T47D (cell line): ENCODE data around the gene SYCE3.

Source experiments
- DNase-seq, 2 experiments: peaks; one replicate each; pipeline versions ENCODE4 v3.0.0 to v3.0.0-alpha.2; 2011 to 2012; ENCODE audit warnings: low read depth in 1 of 2, low spot score in 1 of 2
- JUND ChIP-seq: IDR thresholded peaks from 2 replicates; pipeline ENCODE4 v1.6.1; 2012; ENCODE audit warnings: low read depth
- in situ Hi-C: cut with HindIII; loops from 2 replicates; pipeline ENCODE4 v1.10.0; 2016; ENCODE audit warnings: low sequenced_read_pairs, low pct_unique_long_range_greater_than_20kb

Gene SYCE3

DNA sequence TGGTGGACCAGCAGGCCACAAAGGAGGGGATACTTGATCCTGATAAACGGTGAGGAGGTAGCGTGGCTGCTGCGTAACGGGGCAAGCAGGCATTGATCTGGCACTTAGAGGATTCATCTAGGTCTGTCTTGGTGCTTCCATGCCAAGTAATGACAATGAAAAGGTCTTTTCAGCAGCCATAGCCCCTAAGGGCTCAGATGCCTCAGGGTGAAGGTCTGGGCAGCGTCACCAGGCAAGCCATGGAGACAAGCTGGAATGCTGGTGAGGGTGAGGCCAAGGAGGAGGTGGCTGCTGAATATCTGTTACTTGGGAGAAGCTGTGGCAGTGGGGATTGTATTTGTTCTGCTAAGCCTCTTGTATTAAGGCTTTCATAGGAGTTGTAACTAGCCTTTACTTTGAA is 24.7 kb upstream of the SYCE3 start:
- TF ChIP-seq JUND, result no peak
- in situ Hi-C loops, result no loop called here
- no peak for DNase-seq

DNA sequence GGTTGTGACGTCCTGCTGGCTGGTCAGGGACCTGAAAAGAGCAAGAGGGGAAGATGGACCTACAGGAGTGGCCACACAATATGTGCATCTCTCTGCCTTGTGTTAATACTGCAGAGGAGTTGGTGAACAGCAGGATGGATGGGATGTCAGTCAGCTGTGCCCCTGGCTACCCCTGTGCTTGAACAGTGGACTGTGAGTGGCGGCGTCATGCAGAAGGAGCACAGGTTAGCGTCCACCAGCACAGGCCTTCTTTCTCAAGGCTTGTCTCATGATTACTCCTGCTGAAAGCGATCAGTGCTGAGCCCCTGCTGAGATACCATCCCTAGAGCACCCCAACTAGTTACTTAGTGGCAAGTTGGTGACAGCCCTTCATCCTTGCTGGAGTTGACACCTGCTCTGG is 23.7 kb upstream of the SYCE3 start:
- DNase-seq, result no peak
- in situ Hi-C loops, result no loop called here
- TF ChIP-seq JUND, result no peak

DNA sequence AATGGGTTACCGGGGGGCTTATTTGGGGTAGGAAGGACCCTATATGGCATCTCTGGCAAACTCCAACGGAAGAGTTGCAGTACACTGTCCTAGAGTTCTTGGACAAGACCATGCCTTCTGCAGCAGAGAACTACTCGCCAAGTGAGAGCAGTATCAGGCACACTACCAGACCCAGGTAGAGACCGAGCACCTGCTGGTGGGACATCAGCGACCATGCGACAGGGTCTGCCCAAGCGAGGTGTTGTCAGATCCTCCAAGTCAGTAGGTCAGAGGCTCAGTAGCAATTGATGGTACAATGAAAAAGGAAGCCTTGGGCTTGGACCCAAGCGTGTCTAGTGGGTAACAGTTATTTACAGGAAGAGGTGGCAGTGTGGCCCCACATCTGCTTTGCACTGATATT is 23.1 kb upstream of the SYCE3 start:
- in situ Hi-C loops, result no loop called here
- no peak for DNase-seq
- TF ChIP-seq JUND, result no peak

DNA sequence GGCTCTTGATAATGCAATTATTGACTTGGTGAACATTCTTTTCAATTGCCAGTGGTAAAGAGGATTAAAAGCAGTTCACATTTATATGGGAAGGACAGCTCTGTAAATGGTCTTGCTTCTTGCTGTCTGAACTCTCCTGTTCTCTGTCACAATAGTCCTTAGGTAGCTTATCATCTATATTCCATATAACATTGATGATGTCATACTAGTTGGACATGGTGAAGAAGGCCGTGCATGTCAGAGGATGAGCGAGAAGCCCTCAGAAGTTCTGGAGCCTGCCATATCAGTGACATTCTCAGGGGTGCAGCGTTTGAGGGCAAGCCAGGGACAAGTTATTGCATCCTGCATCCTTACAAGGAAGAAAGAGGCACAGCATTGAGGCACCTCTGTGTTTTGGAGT is 22.5 kb upstream of the SYCE3 start:
- TF ChIP-seq JUND, result no peak
- no peak for DNase-seq
- in situ Hi-C loops, result no loop called here

DNA sequence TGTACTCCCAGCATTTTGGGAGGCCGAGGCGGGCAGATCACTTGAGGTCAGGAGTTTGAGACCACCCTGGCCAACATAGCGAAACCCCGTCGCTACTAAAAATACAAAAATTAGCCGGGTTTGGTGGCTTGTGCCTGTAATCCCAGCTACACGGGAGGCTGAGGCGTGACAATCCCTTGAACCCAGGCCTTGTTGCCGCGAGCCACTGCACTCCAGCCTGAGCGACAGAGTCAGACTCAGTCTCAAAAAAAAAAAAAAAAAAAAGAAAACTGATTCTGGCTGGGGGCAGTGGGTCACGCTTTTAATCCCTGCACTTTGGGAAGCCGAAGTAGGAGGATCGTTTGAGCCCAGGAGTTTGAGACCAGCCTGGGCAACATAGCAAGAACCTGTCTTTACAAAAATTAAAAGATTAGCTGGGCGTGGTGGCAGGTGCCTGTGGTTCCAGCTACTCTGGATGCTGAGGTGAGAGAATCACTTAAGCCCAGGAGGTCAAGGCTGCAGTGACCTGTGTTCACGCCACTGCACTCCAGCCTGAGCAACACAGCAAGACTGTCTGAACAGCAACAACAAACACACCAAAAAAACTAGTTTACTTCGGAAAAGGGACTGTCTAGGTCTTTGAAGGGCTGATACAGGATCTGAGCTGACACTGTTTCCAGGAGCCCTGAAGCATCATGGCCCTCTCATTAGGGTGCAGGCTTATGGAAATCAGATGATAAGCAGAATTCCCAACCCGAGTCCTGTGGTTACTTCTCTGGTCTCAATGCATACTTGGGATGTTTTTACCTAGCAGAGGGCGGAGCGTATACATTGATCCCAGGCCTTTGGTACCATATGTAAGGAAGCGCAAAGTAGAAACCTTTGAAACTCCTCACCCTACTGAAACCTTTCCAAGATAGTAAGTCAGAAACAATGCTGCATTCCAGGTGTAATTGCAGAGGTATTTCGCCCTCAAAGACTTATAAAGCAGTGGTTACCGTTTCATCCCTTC is 21.7 kb upstream of the SYCE3 start:
- DNase-seq, result no peak
- no peak for TF ChIP-seq JUND
- in situ Hi-C loops, result no loop called here

DNA sequence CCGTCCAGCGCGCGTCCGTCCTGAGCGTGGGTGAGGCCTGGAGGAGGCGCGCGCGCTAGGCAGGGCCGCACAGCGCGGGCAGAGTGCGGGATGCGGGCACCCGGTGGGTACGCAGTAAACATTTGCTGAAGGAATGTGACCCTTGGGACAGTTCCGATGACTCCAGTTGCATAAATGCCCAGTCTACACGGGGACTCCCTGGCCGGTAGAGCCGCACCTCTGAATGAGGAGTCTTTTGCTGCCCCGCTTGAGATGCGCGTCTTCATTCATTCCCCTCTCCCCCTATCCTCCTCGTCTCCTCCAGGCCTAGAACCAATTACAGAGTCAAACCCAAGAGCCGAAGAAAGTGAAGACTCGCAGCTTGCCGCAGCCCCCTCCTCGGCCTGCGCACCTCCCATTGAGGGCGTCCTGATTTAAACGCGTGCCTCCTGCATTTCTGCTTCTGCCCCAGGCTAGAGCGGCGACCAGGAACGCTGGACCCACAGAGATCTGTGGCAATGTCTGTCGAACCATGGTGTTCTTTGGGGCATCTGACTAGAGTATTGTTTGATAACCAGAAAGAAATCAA is 20.7 kb upstream of the SYCE3 start:
- in situ Hi-C loops, result no loop called here
- no peak for TF ChIP-seq JUND
- no peak for DNase-seq

DNA sequence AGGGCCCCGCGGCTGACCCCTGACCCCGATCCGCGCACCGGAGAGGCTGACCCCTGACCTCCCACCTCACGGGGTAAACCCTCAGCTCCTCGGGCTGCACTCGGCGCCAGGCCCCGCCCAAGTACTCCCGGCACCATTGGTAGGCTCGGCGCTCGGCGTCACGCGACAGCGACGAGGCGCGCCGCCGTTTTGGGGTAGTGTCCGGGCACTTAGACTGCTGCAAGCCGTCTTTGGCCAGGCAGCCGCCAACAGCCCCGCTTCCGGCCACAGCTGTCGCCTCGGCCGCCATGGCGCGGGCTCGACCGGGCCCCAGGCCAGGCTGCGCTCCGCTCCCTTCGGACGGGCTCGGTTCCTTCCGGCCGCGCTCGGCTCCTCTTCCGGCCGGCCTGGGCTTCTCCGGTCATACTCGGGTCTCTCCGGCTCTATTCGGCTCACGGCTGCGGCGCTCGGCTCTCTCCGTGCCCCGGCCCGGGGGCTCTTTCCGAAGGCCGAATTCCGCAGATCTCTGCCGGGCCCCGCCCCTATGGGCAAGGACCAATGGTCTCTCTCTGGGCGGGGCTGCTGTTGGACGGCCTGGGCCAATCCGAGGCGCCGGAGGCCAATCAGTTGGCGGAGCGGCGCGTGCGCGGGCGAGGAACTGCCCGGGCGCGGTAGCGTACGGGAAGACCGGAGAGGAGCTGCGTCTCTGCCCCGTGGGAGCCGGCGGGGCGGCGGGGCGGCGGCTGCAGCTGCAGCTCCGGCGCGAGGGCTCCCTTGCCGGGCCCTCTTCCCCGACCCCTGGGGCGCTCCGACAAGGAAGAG is 20.0 kb upstream of the SYCE3 start, which contains the start of gene CHKB:
Gene CHKB (minus strand): TSS at position 357 of the 801 bp plus-strand sequence. CDS start 68 bp downstream, at position 289.
- in situ Hi-C loops, result no loop called here
- TF ChIP-seq JUND, result no peak

DNA sequence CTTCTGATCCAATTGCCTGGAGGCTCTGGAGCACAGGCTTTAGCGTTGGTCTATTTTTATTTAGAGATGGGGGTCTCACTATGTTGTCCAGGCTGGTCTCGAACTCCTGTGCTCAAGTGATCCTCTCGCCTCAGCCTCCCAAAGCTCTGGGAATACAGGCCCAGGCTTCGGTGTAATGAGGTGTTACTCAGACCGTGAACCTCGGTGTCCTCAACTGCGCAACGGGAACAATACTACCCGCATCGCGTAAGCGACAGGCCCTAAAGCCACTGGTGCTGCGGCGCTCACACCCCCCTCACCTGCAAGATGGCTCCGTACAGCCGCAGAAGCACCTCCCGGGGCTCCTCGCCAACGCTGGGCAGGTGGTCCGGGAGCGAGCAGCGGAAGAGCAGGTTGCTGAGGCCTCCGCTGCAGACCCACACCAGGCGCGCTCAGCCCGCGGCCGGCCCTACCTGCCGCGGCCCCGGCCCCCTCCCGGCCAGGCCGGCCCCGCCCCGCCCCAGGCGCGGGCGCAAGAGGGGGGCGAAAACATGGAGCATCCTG is 19.3 kb upstream of the SYCE3 start:
- in situ Hi-C loops, result no loop called here
- TF ChIP-seq JUND, result no peak
- peak in 1 of 2 experiments; percentile 10 for DNase-seq

More for the DNA sequence above, 20.0 kb upstream of the SYCE3 start, which contains the start of gene CHKB:
- peak; percentile 96 to 97 for DNase-seq

DNA sequence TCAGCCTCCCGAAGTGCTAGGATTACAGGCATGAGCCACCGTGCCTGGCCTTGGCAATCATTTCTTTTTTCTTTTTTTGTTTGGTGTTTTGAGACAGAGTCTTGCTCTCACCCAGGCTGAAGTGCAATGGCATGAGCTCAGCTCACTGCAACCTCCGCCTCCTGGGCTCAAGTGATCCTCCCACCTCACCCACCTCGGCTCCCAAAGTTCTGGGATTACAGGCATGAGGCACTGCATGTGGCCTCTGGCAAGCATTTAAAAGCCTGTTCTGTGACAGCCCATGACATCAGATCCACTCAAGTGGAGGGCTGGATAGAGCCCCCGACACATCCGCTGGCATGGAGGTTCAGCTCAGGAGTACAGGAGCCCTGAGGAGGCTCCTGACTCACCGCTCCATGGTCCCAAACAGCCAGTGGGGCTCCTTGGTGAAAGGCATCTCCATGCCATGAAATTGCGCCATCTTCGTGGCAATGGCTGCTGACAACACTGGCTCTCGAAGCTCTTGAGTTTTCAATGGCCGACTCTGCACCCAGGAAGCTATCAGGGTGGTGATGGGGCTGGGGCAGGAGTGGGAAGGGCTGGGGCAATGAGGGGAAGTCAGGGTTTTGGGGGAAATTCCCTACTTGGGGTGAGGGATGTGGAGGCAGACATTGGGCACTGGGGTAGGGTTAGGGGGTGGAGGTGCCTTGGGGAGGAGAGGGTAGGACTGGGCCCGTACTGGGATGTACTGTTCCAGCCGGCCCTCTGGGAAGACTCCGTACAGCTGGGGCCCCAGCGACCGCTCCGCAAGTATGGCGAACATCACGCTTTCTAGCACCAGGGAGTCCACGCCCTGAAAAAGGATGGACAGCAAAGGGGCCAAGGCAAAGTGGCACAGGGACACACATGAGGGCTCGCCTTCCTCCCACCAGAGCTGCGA is 18.6 kb upstream of the SYCE3 start:
- in situ Hi-C loops, result no loop called here
- DNase-seq, result no peak
- no peak for TF ChIP-seq JUND

DNA sequence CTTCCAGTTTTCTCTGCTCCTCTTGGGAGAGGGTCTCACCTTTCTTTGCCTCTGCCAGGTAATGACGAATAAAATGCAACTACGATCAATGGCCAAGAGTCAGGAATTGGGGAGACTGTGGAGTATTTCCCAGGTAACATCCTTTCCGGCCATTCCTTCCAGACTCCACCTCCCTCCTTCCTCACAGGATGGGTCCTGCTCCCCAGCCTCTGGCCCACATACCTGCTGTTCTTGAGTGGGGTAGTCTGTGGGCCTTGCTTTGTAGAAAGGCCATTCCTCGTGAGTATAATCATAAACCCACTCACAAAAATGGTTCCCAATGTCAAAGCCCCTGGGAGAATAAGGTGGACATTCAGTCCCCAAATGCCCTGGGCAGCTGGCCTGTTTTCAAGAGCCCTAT is 17.0 kb upstream of the SYCE3 start:
- no peak for TF ChIP-seq JUND
- no peak for DNase-seq
- in situ Hi-C loops, result no loop called here

DNA sequence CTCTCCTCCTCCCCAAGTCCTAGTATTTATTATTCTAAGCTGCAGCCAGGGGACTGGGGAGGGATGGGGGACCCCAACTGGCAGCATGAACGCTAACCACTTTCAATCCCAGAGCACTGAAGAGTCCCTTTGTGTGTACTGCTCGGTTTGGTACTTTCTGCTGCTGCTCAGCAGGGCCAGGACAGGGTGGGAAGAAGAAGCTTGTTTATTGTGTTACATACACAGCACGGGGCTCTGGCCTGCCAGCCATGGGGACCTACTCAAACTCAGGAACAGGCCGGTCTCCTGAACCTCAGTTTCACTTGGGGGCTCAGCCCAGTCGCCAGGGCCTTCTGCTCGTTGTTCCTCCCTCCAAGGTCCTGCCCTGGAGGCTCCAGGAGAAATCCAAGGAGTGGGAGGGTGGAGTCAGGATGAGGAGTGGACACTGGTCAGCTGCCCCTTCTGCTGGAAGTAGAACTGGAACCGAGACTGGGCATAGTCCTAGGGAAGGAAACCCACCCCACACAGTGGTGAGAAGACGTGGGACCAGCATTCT is 16.1 kb upstream of the SYCE3 start:
- no peak for DNase-seq
- in situ Hi-C loops, result no loop called here
- TF ChIP-seq JUND, result no peak
